Measurements from ENCODE around the gene TBC1D22A. TPM values are rescaled to one million over a fixed set of nuclear protein-coding genes. Genes with fewer than 3 reads are reported as not detected.

The TBC1D22A gene
- total RNA-seq, 2 donors from 2014 or later: 52.4 to 108 TPM

DNA sequence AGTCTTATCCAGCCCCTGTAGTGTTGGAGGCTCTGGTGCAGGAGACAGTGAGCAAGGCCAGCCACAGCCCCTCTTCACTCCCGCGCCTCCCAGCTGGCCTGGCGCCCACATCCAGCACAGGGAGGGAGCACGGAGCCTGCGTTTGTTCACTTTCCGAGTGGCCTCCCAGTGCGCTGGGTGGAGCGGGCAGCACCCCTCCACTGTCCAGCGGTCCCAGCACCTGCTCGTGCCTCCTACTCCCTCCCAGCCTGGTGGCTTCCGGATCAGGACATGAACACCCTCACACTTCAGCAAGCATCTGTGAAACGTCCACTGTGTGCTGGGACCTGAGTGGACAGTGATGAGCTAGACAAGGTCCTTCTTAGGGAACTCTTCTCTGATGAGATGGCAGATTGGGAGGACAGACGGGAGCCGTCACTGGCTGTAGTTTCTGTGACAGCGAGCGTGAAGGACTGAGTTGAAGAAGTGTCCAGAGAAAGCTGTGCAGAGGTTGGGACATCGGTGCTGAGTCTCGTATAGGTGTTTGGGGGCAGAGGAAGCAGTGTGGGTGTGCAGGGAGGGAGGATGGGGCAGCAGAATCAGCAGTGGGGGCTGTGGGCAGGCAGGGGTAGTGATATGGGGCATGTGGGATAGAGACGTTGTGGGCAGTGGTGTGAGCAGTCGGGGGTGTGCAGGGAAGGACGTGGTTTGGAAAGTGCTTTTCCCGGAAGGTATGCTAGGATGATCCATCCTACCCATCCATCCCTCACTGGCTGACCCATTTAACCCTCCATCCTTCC lies 256.8 kb downstream of the TBC1D22A start:
- Mint-ChIP-seq H3K27me3 (no peaks in the 10 kb centered on the region), H3K27ac (peak overlapping the region; percentile 34)
- ATAC-seq (replicated peaks): no peak

DNA sequence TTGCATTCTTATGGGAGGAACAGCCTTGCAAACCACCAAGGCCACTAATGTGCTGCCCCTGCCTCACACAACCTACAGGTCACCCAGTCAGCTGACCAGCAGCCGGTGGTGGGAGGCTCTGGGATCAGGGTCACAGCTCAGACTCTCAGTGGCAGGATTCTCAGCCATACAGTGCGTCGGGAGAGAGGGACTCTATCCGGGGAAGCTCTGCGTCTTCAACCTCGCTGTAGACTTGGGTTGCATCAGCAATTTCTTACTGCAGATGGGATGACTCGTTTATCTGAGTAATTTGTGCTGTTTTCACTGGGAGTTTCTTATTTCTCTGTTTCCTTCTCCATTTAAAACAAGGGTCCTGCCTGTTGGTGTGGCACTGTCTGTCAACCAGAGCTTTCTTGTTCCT lies 257.7 kb downstream of the TBC1D22A start:
- Mint-ChIP-seq H3K27ac (no peak overlapping the region), H3K9me3 (peaks cover 4% of the 10 kb centered on the region), H3K4me3 (no peak overlapping the region), H3K36me3 (ENCODE audit: low read depth) (peaks cover 61% of the 10 kb centered on the region), H3K4me1 (peaks cover 36% of the 10 kb centered on the region), H3K27me3 (no peaks in the 10 kb centered on the region)
- no peak for ATAC-seq (replicated peaks)

More for the DNA sequence above, 256.8 kb downstream of the TBC1D22A start:
- Mint-ChIP-seq H3K9me3 (peaks cover 4% of the 10 kb centered on the region), H3K4me3 (no peak overlapping the region), H3K36me3 (ENCODE audit: low read depth) (peaks cover 55% of the 10 kb centered on the region), H3K4me1 (peaks cover 36% of the 10 kb centered on the region)

DNA sequence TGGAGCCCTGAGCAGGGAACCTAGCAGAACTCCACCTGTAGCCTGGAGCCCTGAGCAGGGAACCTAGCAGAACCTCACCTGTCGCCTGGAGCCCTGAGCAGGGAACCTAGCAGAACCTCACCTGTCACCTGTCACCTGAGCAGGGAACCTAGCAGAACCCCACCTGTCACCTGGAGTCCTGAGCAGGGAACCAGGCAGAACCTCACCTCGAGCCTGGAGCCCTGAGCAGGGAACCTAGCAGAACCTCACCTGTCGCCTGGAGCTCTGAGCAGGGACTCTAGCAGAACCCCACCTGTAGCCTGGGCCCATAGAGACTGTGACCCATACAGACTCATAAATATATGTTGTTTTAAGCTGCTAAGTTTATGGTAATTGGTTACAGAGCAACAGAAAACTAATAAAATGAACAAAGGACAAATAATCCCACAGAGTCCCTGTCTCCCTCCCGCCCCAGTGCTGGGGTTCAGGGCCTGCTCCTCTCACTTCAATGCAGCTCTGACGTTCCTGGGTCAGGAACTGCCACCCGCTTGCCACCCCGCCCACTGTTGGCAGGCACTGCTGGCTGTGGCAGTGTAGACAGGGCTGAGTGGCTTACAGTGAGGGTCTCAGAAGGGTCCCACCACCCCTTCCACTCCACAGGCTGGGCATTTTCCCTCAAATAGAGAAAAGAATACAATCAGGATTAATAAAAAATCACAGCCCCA lies 259.1 kb downstream of the TBC1D22A start:
- no peaks in the 10 kb centered on the region for H3K27me3 Mint-ChIP-seq
- H3K36me3 Mint-ChIP-seq (ENCODE audit: low read depth): peaks cover 53% of the 10 kb centered on the region
- peak overlapping the region; percentile 90 for H3K27ac Mint-ChIP-seq
- H3K4me1 Mint-ChIP-seq: peaks cover 40% of the 10 kb centered on the region
- H3K9me3 Mint-ChIP-seq: peaks cover 4% of the 10 kb centered on the region
- ATAC-seq (replicated peaks): no peak
- H3K4me3 Mint-ChIP-seq: peak overlapping the region; percentile 29

DNA sequence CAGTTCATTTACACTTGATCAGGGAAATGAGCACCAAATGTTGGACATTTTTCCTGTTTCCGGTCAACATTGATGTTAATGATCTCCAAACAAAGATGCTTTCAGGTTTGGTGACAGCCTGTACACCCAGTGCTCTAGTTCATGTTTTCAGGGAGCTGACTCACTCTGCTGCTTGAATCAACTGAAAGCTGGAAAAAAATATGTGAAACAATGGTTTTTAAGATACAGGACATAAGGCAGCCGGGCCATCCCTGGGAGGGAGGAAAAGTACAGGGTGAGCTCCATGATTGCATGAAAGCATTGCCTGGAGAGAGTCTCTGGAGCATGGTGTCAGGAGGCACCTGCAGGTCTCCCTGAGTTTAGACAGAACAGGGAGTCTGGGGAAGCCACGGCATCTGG lies 259.6 kb downstream of the TBC1D22A start:
- Mint-ChIP-seq H3K4me3 (peak overlapping the region; percentile 29), H3K36me3 (ENCODE audit: low read depth) (peaks cover 49% of the 10 kb centered on the region), H3K9me3 (peaks cover 4% of the 10 kb centered on the region), H3K27me3 (no peaks in the 10 kb centered on the region), H3K4me1 (peaks cover 37% of the 10 kb centered on the region), H3K27ac (peak overlapping the region; percentile 90)
- ATAC-seq (replicated peaks): peak; percentile 68

DNA sequence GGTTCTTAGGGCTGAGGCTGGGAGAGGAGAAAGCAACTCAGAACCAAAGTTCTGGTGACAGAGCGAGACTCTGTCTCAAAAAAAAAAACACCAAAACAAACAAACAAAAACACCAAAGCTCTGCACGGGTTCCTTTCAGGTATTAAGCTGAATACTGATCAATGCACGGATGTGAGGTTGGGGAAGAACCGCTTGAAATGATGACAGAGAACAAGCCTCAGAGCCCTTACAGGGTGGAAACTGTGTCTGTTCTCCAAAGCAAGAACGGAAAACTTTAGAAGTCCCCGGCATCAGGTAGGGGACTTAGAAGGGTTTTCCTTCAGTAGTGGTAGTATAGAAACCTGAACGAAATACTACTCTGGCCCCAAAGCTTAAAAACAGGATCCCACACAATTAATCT lies 260.0 kb downstream of the TBC1D22A start:
- peak; percentile 90 for ATAC-seq (replicated peaks)

DNA sequence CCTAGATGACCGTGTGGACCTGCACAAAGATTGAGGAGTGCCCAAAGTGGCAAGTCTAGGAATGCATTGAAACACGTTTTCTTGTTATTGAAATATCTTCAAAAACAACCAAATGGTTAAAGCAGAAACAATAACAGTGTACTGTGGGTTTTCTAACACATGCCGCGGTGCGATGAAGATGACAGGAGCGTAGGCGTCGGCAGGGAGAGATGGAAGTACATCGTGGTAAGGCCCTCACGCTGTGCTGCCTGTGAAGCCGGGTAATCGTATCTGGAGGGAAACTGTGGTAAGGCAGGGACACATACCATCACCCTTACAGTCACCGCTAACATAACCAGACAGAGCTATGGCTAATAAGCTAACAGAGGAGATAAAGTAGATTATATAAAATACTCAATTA lies 261.4 kb downstream of the TBC1D22A start:
- no peak overlapping the region for H3K4me3 Mint-ChIP-seq
- no peak overlapping the region for H3K27ac Mint-ChIP-seq
- H3K4me1 Mint-ChIP-seq: peaks cover 34% of the 10 kb centered on the region
- peaks cover 32% of the 10 kb centered on the region for H3K36me3 Mint-ChIP-seq (ENCODE audit: low read depth)
- H3K27me3 Mint-ChIP-seq: no peaks in the 10 kb centered on the region
- ATAC-seq (replicated peaks): no peak
- H3K9me3 Mint-ChIP-seq: no peaks in the 10 kb centered on the region

More for the DNA sequence above, 260.0 kb downstream of the TBC1D22A start:
- peaks cover 4% of the 10 kb centered on the region for H3K9me3 Mint-ChIP-seq
- peaks cover 45% of the 10 kb centered on the region for H3K36me3 Mint-ChIP-seq (ENCODE audit: low read depth)
- H3K4me3 Mint-ChIP-seq: peak overlapping the region; percentile 29
- no peaks in the 10 kb centered on the region for H3K27me3 Mint-ChIP-seq
- peaks cover 36% of the 10 kb centered on the region for H3K4me1 Mint-ChIP-seq
- H3K27ac Mint-ChIP-seq: peak overlapping the region; percentile 90

DNA sequence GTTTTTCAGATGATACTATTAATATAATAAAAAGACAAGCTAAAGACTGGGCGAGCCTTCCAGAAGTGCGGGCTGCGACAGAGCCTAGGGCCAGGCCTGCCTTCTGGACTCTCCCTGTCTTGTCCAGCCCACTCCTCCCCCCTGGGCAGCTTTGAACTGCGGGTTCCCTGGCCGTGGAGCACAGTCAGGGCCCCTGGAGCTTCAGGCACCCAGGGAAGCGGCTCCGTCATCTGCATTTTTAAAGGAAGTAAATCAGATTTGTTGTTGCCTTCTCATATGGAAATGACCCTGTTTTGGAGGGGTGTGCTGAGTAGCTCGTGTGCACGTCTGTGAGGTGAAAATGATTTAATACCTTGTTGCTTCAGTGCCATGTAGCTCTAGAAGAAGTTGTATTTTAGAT lies 265.3 kb downstream of the TBC1D22A start:
- Mint-ChIP-seq H3K36me3 (ENCODE audit: low read depth) (peaks cover 19% of the 10 kb centered on the region), H3K9me3 (no peaks in the 10 kb centered on the region), H3K4me3 (no peak overlapping the region), H3K4me1 (peaks cover 22% of the 10 kb centered on the region), H3K27me3 (no peaks in the 10 kb centered on the region), H3K27ac (no peak overlapping the region)
- no peak for ATAC-seq (replicated peaks)

DNA sequence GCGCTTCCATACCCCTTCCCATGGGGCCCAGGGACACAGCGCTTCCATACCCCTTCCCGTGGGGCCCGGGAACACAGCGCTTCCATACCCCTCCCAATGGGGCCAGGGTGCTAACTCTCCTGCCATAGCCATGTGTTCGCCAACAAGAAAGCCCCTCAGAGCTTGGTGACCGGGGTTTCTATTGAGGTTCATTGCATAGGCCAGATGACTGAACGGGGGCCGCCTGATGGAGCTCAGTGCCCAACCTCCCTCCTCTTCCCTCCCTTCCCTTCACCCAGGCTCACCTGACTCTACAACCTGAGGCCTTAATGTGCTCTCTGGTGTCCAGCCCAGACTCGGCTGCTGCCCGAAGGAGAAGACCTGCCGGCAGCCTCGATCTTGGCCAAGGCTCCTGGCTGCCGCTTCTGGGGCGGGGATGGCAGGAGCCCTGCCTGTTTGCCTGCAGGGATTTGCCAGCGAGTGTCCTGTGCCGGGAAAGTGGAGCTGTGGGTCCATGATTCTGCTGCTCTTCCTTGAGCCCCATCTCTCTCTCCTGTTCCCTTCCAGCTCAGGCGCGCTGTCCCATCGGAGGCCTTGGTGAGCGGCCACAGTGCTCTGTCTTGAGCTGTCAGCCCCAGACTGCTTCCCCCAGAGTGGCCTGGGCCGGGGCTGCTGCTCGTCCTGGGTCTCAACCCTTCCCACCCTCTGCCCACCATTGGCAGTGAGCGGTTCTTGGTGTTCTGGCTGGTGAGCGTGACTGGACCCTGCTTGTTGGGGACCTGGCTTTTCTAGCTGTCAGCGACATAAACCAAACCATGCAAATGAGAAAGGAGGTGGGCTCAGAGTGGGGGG lies 267.0 kb downstream of the TBC1D22A start:
- peaks cover 10% of the 10 kb centered on the region for H3K36me3 Mint-ChIP-seq (ENCODE audit: low read depth)
- no peak for ATAC-seq (replicated peaks)
- peaks cover 13% of the 10 kb centered on the region for H3K4me1 Mint-ChIP-seq
- H3K27ac Mint-ChIP-seq: no peak overlapping the region
- H3K4me3 Mint-ChIP-seq: no peak overlapping the region
- H3K27me3 Mint-ChIP-seq: no peaks in the 10 kb centered on the region
- H3K9me3 Mint-ChIP-seq: no peaks in the 10 kb centered on the region

DNA sequence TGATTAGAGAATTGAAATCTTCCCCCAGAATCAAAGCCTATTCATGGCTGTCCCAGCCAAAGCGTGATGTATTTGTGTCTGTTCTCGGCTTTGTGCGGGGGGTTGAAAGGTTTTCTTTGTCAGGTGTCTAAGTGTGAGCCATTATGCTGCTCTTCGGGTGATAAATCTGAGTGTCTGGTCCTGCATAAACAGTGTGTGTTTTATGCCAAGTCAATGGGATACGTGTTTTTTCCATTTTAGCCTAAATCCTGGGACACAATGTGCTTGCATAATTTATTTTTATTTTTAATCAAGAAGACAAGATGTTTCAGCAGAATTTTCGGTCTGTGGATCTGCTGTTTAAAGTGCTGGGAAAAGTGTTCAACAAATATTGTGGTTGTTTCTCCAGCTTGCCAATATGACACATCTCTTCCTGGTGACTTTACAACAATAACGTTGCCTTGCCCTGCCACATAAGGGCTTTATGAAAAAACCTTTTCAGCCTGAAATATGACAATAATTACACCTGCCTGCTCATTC lies 267.8 kb downstream of the TBC1D22A start:
- Mint-ChIP-seq H3K36me3 (ENCODE audit: low read depth) (peaks cover 8% of the 10 kb centered on the region), H3K4me3 (no peak overlapping the region), H3K27me3 (no peaks in the 10 kb centered on the region), H3K9me3 (no peaks in the 10 kb centered on the region), H3K27ac (no peak overlapping the region), H3K4me1 (peaks cover 13% of the 10 kb centered on the region)
- no peak for ATAC-seq (replicated peaks)

DNA sequence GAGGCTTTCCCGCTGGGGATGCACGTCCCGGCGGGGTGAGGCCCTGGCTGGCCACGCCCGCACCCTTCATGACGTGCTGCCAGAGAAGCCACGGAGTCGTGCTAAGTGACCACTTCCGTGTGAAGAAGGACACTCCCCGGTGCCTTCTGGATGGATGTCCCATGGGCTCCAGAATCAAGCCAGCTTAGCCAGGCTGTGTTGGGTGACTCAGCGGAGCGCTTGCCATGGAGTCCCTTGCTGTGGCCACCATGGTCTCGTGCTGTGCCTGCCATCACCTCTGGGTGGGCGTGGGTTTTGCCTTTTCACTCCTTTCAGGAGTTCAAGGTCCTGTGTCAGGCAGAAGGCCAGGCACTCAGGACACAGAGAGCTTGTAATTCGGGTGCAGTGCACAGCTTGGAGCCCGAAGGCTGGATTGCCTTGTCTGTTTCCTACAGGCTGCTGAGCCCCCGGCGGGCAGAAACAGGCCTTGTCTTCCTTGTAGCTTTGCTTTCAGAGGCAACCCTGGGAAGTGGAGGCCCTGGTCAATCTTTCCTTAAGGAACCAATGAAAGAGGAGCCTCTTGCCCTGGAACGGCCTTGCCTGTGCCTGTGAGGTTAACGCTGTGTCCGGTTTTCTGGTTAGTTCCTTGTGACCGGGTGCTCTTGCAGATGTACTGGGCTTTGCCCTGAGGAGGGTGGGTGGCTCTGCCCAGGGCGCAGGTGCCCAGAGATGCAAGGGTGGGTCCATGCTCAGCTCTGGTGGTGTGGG lies 268.6 kb downstream of the TBC1D22A start:
- ATAC-seq (replicated peaks): no peak
- H3K4me1 Mint-ChIP-seq: peaks cover 9% of the 10 kb centered on the region
- no peaks in the 10 kb centered on the region for H3K27me3 Mint-ChIP-seq

DNA sequence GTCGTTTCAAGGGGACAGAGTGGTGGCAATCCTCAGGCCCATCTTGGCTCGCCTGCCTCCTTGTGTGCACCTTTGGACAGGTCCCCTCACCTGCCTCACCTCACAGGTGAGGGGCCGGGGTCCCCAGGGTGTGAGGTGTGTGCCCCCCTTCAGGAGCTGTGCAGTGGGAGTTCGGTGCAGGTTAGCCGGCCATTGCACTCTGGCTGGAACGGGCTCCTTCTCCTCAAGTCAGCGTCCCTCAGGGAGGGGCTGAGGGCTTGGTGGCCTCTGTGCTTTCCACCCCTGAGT lies 269.1 kb downstream of the TBC1D22A start:
- Mint-ChIP-seq H3K27me3 (no peaks in the 10 kb centered on the region), H3K4me3 (no peak overlapping the region), H3K27ac (no peak overlapping the region), H3K4me1 (peaks cover 9% of the 10 kb centered on the region), H3K36me3 (ENCODE audit: low read depth) (peaks cover 16% of the 10 kb centered on the region), H3K9me3 (no peaks in the 10 kb centered on the region)
- ATAC-seq (replicated peaks): no peak

More for the DNA sequence above, 268.6 kb downstream of the TBC1D22A start:
- Mint-ChIP-seq H3K9me3 (no peaks in the 10 kb centered on the region), H3K27ac (no peak overlapping the region), H3K4me3 (no peak overlapping the region), H3K36me3 (ENCODE audit: low read depth) (peaks cover 15% of the 10 kb centered on the region)

DNA sequence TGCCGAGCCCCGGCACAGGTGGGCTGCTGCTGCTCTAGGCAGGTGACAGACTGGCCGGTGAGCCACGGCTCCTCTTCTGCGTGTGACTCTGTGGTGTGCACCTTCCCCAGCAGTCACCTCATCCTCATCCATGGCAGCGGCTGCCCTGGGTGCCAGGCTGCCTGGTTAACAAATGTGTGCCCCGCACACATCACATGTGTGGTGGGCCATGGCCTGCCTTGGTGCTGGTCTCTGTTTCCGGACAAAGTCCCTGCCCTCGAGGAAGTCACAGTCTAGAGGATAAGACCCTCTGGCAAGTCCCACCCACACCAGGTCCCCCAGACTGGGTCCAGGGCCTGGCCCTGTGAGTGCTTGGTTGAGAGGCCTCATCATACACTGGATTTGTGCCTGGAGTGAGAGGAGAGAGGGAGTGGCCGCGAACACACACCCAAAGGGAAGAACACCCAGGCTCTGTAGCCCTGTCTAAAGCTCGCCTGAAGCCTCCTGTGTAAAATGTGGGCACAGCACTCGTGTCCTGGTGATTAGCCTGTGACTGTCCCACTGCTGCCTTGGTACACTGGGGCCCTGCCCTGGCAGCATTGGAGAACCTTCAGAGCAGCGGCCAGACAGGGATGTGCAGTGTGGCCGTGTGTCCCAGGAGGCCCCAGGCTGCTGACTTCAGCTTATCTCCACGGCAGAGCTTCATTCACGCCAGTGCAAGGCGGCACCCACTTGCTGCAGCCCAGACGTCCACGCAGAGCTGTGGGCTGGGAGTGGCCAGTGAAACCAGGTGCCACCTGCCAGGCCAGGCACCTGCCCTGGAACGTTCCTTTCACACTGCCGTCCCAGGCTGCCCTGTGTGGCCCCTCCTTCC lies 269.9 kb downstream of the TBC1D22A start:
- no peaks in the 10 kb centered on the region for H3K9me3 Mint-ChIP-seq
- H3K36me3 Mint-ChIP-seq (ENCODE audit: low read depth): peaks cover 22% of the 10 kb centered on the region
- no peaks in the 10 kb centered on the region for H3K27me3 Mint-ChIP-seq
- no peak overlapping the region for H3K4me3 Mint-ChIP-seq
- peaks cover 9% of the 10 kb centered on the region for H3K4me1 Mint-ChIP-seq
- H3K27ac Mint-ChIP-seq: no peak overlapping the region
- ATAC-seq (replicated peaks): no peak

DNA sequence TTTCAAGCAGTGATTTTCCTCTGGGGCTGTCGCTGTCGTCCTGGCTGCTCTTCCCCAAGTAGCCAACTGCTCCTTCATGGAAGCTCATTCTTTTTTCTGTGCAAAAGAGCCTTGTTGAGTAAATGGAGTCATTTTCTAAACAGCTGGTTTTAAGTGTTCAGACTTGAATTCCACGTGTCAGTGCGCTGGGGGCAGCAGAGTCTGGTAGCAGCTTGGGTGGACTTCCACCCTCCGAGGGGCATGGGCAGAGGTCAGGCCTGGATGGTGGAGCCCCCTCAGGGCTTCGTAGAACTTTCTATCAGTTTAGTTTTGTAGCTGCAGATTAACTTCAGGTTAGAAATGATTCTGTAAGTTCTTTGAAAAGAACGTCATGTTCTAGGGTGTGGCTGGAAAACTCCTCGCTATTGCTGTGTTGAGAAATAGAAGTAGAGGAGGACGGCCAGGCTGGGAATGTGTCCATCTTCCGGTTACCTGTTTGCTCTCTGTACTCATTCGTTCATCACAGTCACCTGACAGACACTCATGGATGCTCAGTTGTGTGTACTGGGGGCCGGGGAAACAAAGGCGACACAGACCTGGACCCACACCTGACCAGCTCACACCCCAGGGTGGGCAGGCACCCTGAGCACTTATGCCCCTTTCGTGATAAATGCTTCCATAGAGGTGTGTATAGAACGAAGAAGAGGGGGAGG lies 270.7 kb downstream of the TBC1D22A start:
- Mint-ChIP-seq H3K36me3 (ENCODE audit: low read depth) (peaks cover 30% of the 10 kb centered on the region), H3K27me3 (no peaks in the 10 kb centered on the region), H3K27ac (no peak overlapping the region), H3K9me3 (no peaks in the 10 kb centered on the region), H3K4me1 (peaks cover 9% of the 10 kb centered on the region), H3K4me3 (no peak overlapping the region)
- no peak for ATAC-seq (replicated peaks)
